NCI-H82 treated with DMSO at 0.1 percent for 48 hours (cell line): ENCODE measurements around the gene OSM.
A peak's percentile ranks its signal among the peaks of the same experiment; 100 is the strongest.

ENCODE experiments used
- DNase-seq: peaks from one replicate; lab custom pipeline; 2025; ENCODE audit not compliant: unreplicated experiment; lab: John Stamatoyannopoulos, UW

Gene OSM

GRCh38 chr22:30265131-30265720 lies 1.4 kb downstream of the OSM start:
- no peak for DNase-seq

- no peak for DNase-seq
These were observed 2.8 kb downstream of the OSM start for GRCh38 chr22:30263883-30264282.

GRCh38 chr22:30262917-30263741 lies 3.5 kb downstream of the OSM start:
- DNase-seq = peak; percentile 4

GRCh38 chr22:30262112-30262511 lies 4.5 kb downstream of the OSM start:
- DNase-seq = no peak

- no peak for DNase-seq
These were observed 5.5 kb downstream of the OSM start for GRCh38 chr22:30261134-30261533.

GRCh38 chr22:30260682-30261081 lies 6.0 kb downstream of the OSM start:
- DNase-seq = no peak

GRCh38 chr22:30260276-30260675 lies 6.4 kb downstream of the OSM start:
- DNase-seq = no peak

- no peak for DNase-seq
These were observed 12.3 kb downstream of the OSM start for GRCh38 chr22:30254314-30254713.

- peak; percentile 23 for DNase-seq
These were observed 13.3 kb downstream of the OSM start for GRCh38 chr22:30253205-30253852.

GRCh38 chr22:30252411-30253204 lies 14.0 kb downstream of the OSM start:
- no peak for DNase-seq

- DNase-seq = no peak
These were observed 14.9 kb downstream of the OSM start for GRCh38 chr22:30251711-30252110.

GRCh38 chr22:30250661-30251267 lies 15.9 kb downstream of the OSM start:
- no peak for DNase-seq

GRCh38 chr22:30250039-30250565 lies 16.5 kb downstream of the OSM start:
- no peak for DNase-seq

GRCh38 chr22:30249049-30250038 lies 17.3 kb downstream of the OSM start:
- no peak for DNase-seq

- DNase-seq = no peak
These were observed 18.2 kb downstream of the OSM start for GRCh38 chr22:30248484-30248883.

GRCh38 chr22:30247974-30248373 lies 18.7 kb downstream of the OSM start:
- DNase-seq = no peak

GRCh38 chr22:30247561-30247960 lies 19.1 kb downstream of the OSM start:
- DNase-seq = no peak

- no peak for DNase-seq
These were observed 19.8 kb downstream of the OSM start for GRCh38 chr22:30246814-30247376.
